WI38 (cell line): ENCODE data around the gene PARD3.
"Not testable (repeated sequence)": the region's sequence is repeated elsewhere in the genome, so short reads cannot be mapped to it uniquely, and the experiment has no call there.

Source experiments
- H3K4me3 ChIP-seq: 2 replicates; pipeline ENCODE4 v1.5.1; 2011; ENCODE audit warnings: low read depth, mild to moderate bottlenecking, control low read depth, low read length
- TF ChIP-seq, protein P1 (sequence below): IDR thresholded peaks from 2 replicates; pipeline ENCODE4 v1.5.1; 2012; ENCODE audit warnings: low read depth, mild to moderate bottlenecking, control low read depth, low read length

Gene PARD3

DNA sequence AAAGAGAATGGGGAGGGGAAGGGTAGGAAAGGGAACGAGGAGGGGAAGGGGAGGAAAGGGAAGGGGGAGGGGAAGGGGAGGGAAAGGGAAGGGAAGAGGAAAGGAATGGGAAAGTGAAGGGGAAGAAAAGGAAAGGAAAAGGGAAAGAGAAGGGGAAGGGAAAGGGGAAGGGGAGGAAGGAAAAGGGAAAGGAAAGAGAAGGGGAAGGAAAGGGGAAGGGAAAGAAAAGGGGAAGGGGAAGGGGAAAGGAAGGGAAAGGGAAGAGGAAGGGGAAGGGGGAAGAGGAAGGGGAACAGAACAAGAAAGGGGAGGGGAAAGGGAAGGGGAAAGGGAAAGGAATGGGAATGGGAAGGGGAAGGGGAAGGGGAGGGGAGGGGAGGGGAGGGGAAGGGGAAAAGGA is 352.1 kb downstream of the PARD3 start:
- TF ChIP-seq, protein P1, sequence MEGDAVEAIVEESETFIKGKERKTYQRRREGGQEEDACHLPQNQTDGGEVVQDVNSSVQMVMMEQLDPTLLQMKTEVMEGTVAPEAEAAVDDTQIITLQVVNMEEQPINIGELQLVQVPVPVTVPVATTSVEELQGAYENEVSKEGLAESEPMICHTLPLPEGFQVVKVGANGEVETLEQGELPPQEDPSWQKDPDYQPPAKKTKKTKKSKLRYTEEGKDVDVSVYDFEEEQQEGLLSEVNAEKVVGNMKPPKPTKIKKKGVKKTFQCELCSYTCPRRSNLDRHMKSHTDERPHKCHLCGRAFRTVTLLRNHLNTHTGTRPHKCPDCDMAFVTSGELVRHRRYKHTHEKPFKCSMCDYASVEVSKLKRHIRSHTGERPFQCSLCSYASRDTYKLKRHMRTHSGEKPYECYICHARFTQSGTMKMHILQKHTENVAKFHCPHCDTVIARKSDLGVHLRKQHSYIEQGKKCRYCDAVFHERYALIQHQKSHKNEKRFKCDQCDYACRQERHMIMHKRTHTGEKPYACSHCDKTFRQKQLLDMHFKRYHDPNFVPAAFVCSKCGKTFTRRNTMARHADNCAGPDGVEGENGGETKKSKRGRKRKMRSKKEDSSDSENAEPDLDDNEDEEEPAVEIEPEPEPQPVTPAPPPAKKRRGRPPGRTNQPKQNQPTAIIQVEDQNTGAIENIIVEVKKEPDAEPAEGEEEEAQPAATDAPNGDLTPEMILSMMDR = no peak
- H3K4me3 ChIP-seq = no peak overlapping the region

- H3K4me3 ChIP-seq = no peak overlapping the region
- TF ChIP-seq, protein P1 = no peak
Observed at GRCh38 chr10:34462056-34462455, 353.0 kb downstream of the PARD3 start.

DNA sequence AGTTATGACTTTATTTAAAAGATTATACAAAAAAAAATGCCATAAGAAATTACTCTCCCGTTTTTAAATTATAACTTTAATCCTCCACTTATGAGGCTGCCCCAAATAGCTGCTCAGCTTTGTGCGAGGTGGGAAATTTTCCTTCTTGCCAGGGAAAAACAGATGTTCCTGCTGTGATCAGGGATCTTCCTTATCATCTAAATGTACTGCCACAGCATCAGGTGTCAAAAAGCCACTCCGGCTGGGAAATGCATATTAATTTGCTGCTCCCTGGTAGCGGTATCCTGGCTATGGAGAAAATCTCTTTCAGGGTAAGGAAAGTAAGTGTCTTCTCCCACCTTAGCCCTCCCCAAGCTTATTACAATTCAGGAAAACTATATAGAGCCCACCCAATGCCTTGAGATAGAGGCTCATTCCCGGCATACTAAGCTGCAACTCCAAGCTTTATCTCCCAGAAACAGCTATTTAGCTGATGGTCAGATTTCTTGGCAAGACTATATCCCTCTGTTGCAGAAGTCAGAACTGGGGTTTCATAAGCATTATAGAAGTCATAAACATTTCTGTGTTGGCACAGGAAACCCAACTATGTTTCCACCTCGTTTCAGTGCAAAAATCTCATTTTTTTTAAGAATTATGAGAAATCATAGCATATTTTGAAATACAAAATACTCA is 360.4 kb downstream of the PARD3 start:
- H3K4me3 ChIP-seq = no peak overlapping the region
- TF ChIP-seq, protein P1 = no peak

- TF ChIP-seq, protein P1 = no peak
- no peak overlapping the region for H3K4me3 ChIP-seq
Observed at GRCh38 chr10:34449836-34450235, 365.3 kb downstream of the PARD3 start.

DNA sequence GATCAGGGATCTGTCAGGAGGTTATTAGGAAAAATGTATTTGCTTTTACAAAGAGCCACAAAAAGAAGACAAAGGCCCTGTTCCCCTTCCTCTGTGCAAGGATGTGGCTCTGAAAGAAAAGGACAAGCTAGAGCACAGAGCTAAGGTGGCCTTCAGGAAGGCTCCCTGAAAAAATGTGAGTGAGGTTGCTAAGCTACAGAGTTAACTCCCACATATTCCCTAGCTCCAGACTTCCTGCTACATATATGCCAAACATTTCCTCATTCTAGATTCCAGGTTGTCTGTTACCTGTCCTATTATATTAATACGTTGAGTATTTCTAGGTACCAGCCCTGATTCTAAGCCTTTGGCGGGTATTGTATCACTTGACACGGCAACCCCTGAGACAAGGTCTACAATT is 369.0 kb downstream of the PARD3 start:
- H3K4me3 ChIP-seq = no peak overlapping the region
- TF ChIP-seq, protein P1 = no peak

DNA sequence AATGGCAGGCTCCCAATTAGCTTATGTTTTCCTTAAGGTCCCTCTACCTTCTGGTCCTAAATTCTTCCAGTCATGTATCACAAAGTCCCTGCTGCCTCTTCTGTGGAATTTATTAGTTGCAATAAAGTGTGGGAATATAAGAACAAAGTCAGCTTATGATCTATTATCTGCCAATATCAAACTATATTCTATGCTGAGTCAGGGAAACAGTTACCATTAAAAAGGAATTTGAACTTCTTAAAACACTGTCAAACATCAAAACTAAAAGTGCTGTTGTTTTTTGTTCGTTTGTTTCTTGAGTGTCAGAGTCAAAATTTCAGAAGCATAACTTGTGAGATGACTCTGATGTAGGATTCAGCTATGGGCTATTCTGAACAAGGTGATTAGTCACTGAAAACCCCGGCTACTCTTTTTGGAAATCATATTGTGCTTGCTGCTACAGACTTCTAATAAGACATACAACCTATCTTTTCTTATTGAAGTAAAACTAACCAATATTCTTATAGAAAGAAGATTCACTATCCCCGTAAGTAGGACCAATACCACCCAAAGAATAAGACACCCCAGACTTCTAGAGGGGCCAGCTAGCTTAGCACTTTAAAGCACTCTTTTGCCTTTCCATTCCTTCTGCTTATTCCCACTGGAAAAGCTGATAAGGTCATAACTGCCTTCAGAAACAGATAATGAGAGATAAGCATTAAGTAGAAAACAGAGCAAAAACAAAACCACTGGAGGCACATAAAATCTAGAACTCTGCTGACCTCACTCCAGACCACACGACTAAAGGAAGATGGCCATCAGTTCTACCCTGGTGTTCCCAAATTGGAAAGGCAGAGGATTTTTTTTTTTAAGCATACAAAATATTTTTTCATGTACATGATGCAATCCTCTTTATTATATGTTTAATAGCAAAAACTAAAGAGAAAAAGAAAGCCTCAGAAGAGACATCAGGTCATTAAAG is 370.6 kb downstream of the PARD3 start:
- TF ChIP-seq, protein P1 = no peak

DNA sequence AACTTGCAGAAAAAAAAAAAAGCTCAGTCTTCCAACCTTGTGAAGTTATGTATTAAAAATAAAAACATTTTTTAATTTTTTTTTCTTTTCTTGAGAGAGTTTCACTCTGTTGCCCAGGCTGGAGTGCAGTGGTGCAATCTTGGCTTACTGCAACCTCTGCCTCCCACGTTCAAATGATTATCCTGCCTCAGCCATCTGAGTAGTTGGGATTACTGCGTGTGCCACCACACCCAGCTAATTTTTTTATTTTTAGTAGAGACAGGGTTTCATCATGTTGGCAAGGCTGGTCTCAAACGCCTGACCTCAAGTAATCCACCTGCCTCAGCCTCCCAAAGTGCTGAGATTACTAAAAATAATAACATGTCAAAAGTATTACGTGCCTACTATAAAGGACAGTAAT is 375.7 kb downstream of the PARD3 start:
- H3K4me3 ChIP-seq = not testable (repeated sequence)

More for the DNA sequence above, 370.6 kb downstream of the PARD3 start:
- no peak overlapping the region for H3K4me3 ChIP-seq
